GM23338 (cell line): ENCODE results near the gene TSPAN4.

ENCODE experiments used
- CTCF ChIP-seq, 2 experiments: fragments of 200-600 bp in 1 of 2; sonication (generic) in 1 of 2; conservative IDR thresholded peaks; 2 replicates each; pipeline versions ENCODE4 v1.5.1 to v1.6.1; 2016 to 2017; ENCODE audit warnings: antibody characterized with exemption in 2 of 2, low read depth in 2 of 2, mild to moderate bottlenecking in 2 of 2, moderate library complexity in 1 of 2
- EZH2 ChIP-seq: fragments of 200-600 bp; sonication (generic); IDR thresholded peaks from one replicate; pipeline ENCODE4 v1.8.0; 2017; ENCODE audit warnings: antibody characterized with exemption, mild to moderate bottlenecking, low read depth; ENCODE audit not compliant: unreplicated experiment
- POLR2AphosphoS5 ChIP-seq: IDR thresholded peaks from 2 replicates; pipeline ENCODE4 v1.6.1; 2016; ENCODE audit warnings: antibody characterized with exemption, low read depth
- STAT1 ChIP-seq: IDR thresholded peaks from one replicate; pipeline ENCODE4 v1.6.1; 2016; ENCODE audit warnings: antibody characterized with exemption; ENCODE audit not compliant: unreplicated experiment

DNA sequence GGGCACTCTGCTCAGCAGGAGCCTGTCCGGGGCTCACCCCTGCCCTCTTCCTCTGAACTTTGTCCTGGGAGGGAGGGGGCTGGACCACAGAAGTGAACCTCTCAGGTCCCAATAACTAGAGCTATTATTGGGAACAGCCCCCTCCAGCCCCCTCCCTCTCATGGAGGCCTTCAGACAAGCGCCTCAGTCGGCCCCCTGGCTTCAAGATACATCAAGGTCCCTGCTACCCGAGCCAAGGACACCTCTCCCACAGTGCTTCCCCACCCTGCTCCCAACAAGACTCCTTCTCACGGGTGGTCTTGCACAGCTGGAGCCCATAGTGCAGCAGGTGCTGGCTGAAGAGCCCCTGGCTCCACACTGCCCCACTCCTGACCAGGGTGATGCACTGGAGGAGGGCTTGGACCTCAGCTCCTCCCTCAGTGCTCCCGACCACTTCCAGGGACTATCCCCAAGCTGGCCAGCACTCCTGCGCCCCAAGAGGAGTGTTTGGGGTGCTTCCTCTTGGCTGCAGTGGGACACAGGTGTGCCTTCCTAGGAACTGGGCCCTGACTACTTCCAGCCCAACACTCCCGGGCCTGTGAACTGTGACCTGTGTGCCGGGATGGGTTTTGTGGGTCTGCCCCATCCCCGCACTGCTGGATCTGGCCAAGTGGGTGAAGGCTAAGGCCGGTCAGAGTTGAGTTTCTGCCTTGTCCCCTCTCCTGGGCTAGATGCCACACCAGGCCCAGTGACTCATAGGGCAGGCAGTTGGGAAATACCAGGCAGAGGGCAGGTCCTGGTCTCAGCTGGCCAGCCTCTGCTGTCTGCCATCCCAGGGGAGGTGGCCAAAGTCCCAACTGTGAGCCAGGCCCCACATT lies 21.8 kb upstream of the TSPAN4 start:
- TF ChIP-seq EZH2 (no peak), CTCF (conservative IDR thresholded peaks at IDR 0.05; ENCODE audit: low read depth in 2 of 2) (no peak), STAT1 (no peak), POLR2AphosphoS5 (no peak)
